GM19438 (cell line): Measurements from ENCODE around the gene DISC1.
A peak's percentile ranks its signal among the peaks of the same experiment; 100 is the strongest.
"Not testable (repeated sequence)": the region's sequence is repeated elsewhere in the genome, so short reads cannot be mapped to it uniquely, and the experiment has no call there.

ENCODE experiments used
- ATAC-seq: cut with Tn5 transposase; IDR thresholded peaks from one replicate; pipeline ENCODE4 v1.9.1; 2021; ENCODE audit warnings: low read depth; ENCODE audit not compliant: unreplicated experiment

DISC1 gene

GRCh38 chr1:231605149-231606100 lies 21.2 kb upstream of the DISC1 start:
- ATAC-seq: no peak

- ATAC-seq: no peak
Observed at GRCh38 chr1:231606712-231607111, 19.9 kb upstream of the DISC1 start.

GRCh38 chr1:231610388-231610787 lies 16.2 kb upstream of the DISC1 start:
- no peak for ATAC-seq

GRCh38 chr1:231611111-231611510 lies 15.5 kb upstream of the DISC1 start:
- no peak for ATAC-seq

GRCh38 chr1:231611851-231612250 lies 14.7 kb upstream of the DISC1 start:
- no peak for ATAC-seq

- ATAC-seq: peak; percentile 100
Observed at GRCh38 chr1:231612393-231613089, 14.0 kb upstream of the DISC1 start.

- no peak for ATAC-seq
Observed at GRCh38 chr1:231613419-231614349, 12.9 kb upstream of the DISC1 start.

- no peak for ATAC-seq
Observed at GRCh38 chr1:231616667-231617066, 9.9 kb upstream of the DISC1 start.

GRCh38 chr1:231618609-231619256 lies 7.9 kb upstream of the DISC1 start:
- ATAC-seq: no peak

GRCh38 chr1:231619257-231619634 lies 7.3 kb upstream of the DISC1 start:
- ATAC-seq: no peak

- ATAC-seq: not testable (repeated sequence)
Observed at GRCh38 chr1:231625042-231625441, 1.5 kb upstream of the DISC1 start.

GRCh38 chr1:231625975-231626534 lies 535 bp upstream of the DISC1 start:
- no peak for ATAC-seq

GRCh38 chr1:231626951-231627614 lies 493 bp downstream of the DISC1 start:
- peak; percentile 70 for ATAC-seq

- no peak for ATAC-seq
Observed at GRCh38 chr1:231628207-231628876, 1.8 kb downstream of the DISC1 start.

- ATAC-seq: no peak
Observed at GRCh38 chr1:231629132-231629531, 2.5 kb downstream of the DISC1 start.

GRCh38 chr1:231630558-231631205 lies 4.1 kb downstream of the DISC1 start:
- no peak for ATAC-seq

- ATAC-seq: no peak
Observed at GRCh38 chr1:231631717-231632116, 5.1 kb downstream of the DISC1 start.

GRCh38 chr1:231632119-231632518 lies 5.5 kb downstream of the DISC1 start:
- no peak for ATAC-seq
